IMR-90 (cell line): Measurements from ENCODE around the gene LIN52.

Experiments used
- CEBPB ChIP-seq: IDR thresholded peaks from 2 replicates; pipeline ENCODE4 v1.6.1; 2012; ENCODE audit warnings: low read depth, low read length, improper control_type of control experiment
- CHD1 ChIP-seq: IDR thresholded peaks from 2 replicates; pipeline ENCODE4 v1.6.1; 2012; ENCODE audit warnings: low read depth, low read length, improper control_type of control experiment
- FOS ChIP-seq: fragments of 150-350 bp; IDR thresholded peaks from 2 replicates; pipeline ENCODE4 v1.6.1; 2016; ENCODE audit warnings: low read depth, low read length
- MXI1 ChIP-seq: IDR thresholded peaks from 2 replicates; pipeline ENCODE4 v1.6.1; 2012; ENCODE audit warnings: low read depth, mild to moderate bottlenecking, low read length, moderate library complexity, borderline replicate concordance
- POLR2A ChIP-seq: IDR thresholded peaks from 2 replicates; pipeline ENCODE4 v1.6.1; 2012; ENCODE audit warnings: mild to moderate bottlenecking, low read depth, low read length
- RAD21 ChIP-seq: IDR thresholded peaks from 2 replicates; pipeline ENCODE4 v1.6.1; 2012; ENCODE audit warnings: low read length, improper control_type of control experiment
- RFX5 ChIP-seq: IDR thresholded peaks from 2 replicates; pipeline ENCODE4 v1.8.0; 2012; ENCODE audit warnings: low read depth, mild to moderate bottlenecking, low read length, moderate library complexity
- SMC3 ChIP-seq: fragments of 150-350 bp; IDR thresholded peaks from 2 replicates; pipeline ENCODE4 v1.6.1; 2016; ENCODE audit warnings: low read depth, mild to moderate bottlenecking, antibody characterized with exemption, low read length, moderate library complexity
- TF ChIP-seq, protein P1 (sequence below): conservative IDR thresholded peaks from 2 replicates; pipeline ENCODE4 v1.5.1; 2012; ENCODE audit warnings: mild to moderate bottlenecking, low read depth, low read length, improper control_type of control experiment
- TF ChIP-seq, protein P2 (sequence below): fragments of 150-350 bp; IDR thresholded peaks from 2 replicates; pipeline ENCODE4 v1.6.1; 2017; ENCODE audit warnings: mild to moderate bottlenecking, antibody characterized with exemption, low read length, low read depth

DNA sequence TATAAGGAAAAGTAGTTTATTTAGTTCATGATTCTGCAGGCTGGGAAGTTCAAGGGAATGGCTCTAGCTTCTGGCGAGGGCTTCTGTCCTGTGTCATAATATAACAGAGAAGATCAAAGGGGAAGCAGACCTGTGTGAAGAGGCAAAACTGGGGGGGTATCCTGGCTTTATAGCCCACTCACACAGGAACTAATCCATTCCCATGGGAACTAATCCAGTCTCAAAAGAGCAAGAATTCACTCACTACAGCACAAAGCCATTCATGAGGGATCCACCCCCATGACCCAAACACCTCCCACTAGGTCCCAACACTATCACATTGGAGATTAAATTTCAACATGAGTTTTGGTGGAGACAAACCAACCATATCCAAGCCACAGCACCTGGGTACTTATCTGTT lies 7.4 kb upstream of the LIN52 start:
- TF ChIP-seq POLR2A (no peak), SMC3 (no peak), CEBPB (no peak), FOS (no peak), MXI1 (no peak), CHD1 (no peak), RAD21 (no peak), RFX5 (no peak)
- TF ChIP-seq, protein P1, sequence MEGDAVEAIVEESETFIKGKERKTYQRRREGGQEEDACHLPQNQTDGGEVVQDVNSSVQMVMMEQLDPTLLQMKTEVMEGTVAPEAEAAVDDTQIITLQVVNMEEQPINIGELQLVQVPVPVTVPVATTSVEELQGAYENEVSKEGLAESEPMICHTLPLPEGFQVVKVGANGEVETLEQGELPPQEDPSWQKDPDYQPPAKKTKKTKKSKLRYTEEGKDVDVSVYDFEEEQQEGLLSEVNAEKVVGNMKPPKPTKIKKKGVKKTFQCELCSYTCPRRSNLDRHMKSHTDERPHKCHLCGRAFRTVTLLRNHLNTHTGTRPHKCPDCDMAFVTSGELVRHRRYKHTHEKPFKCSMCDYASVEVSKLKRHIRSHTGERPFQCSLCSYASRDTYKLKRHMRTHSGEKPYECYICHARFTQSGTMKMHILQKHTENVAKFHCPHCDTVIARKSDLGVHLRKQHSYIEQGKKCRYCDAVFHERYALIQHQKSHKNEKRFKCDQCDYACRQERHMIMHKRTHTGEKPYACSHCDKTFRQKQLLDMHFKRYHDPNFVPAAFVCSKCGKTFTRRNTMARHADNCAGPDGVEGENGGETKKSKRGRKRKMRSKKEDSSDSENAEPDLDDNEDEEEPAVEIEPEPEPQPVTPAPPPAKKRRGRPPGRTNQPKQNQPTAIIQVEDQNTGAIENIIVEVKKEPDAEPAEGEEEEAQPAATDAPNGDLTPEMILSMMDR = no peak
- TF ChIP-seq, protein P2, sequence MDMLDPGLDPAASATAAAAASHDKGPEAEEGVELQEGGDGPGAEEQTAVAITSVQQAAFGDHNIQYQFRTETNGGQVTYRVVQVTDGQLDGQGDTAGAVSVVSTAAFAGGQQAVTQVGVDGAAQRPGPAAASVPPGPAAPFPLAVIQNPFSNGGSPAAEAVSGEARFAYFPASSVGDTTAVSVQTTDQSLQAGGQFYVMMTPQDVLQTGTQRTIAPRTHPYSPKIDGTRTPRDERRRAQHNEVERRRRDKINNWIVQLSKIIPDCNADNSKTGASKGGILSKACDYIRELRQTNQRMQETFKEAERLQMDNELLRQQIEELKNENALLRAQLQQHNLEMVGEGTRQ = no peak
